Spinal cord (tissue), 4 donors: ENCODE measurements around the gene HSF5. TPM values are rescaled to one million over a fixed set of nuclear protein-coding genes. Genes with fewer than 3 reads are reported as not detected.

ENCODE experiments used
- polyA plus RNA-seq, 2 donors: library from polyadenylated mRNA; unstranded; fragments of 120-200 nt; gene quantifications; one replicate each; pipeline ENCODE4 v1.2.1, GENCODE V29; 2013; ENCODE audit not compliant: insufficient read length in 2 of 2
- total RNA-seq, 2 donors: library from RNA; depleted of rRNA in 1 of 2; stranded (reverse); fragments of 120-200 nt in 1 of 2; fragments of >200 nt in 1 of 2; gene quantifications; one replicate each; pipeline versions ENCODE4 v1.2.3 to v1.2.4, GENCODE V29; 2013 to 2014

The HSF5 gene
- total and polyA plus RNA-seq, 4 donors = 0.10 to 0.50 (median 0.24) TPM

Other genes starting within 250 kb of the HSF5 start
- gene LPO, start 249.8 kb downstream of the HSF5 start, total RNA-seq = under 1 TPM; 0.17 to 0.20 TPM
- under 1 TPM; 0.81 to 0.83 TPM for gene LPO, start 249.8 kb downstream of the HSF5 start, polyA plus RNA-seq
- gene MPO, start 207.5 kb downstream of the HSF5 start, total RNA-seq = 10 to 100 TPM in 1 of 2 donors, 1 to 10 TPM in 1; 6.0 to 71.2 TPM
- 1 to 10 TPM; 1.9 to 3.5 TPM for gene MPO, start 207.5 kb downstream of the HSF5 start, polyA plus RNA-seq
- gene TSPOAP1, start 159.6 kb downstream of the HSF5 start, total RNA-seq = 10 to 100 TPM; 22.6 to 34.0 TPM
- gene TSPOAP1, start 159.6 kb downstream of the HSF5 start, polyA plus RNA-seq = 100 to 1,000 TPM; 105 to 123 TPM
- 10 to 100 TPM; 48.4 to 78.5 TPM for gene SUPT4H1, start 136.2 kb downstream of the HSF5 start, total RNA-seq
- gene SUPT4H1, start 136.2 kb downstream of the HSF5 start, polyA plus RNA-seq = 10 to 100 TPM; 96.5 to 97.8 TPM
- gene RNF43, start 70.9 kb downstream of the HSF5 start, total RNA-seq = 1 to 10 TPM; 3.2 to 8.8 TPM
- 1 to 10 TPM in 1 of 2 donors, under 1 TPM in 1; 0.92 to 2.6 TPM for gene RNF43, start 70.9 kb downstream of the HSF5 start, polyA plus RNA-seq
- gene MTMR4, start 26.2 kb upstream of the HSF5 start, total RNA-seq = 10 to 100 TPM; 54.2 to 76.1 TPM
- 10 to 100 TPM; 67.6 to 72.4 TPM for gene MTMR4, start 26.2 kb upstream of the HSF5 start, polyA plus RNA-seq
- gene TEX14, start 203.6 kb upstream of the HSF5 start, total RNA-seq = under 1 TPM; 0.30 to 0.33 TPM
- 1 to 10 TPM in 1 of 2 donors, under 1 TPM in 1; 0.89 to 1.3 TPM for gene TEX14, start 203.6 kb upstream of the HSF5 start, polyA plus RNA-seq
- 10 to 100 TPM; 32.7 to 40.7 TPM for gene RAD51C, start 204.2 kb upstream of the HSF5 start, total RNA-seq
- 10 to 100 TPM; 38.4 to 51.6 TPM for gene RAD51C, start 204.2 kb upstream of the HSF5 start, polyA plus RNA-seq